ENCODE data around the gene P4HA1.

P4HA1 gene

DNA sequence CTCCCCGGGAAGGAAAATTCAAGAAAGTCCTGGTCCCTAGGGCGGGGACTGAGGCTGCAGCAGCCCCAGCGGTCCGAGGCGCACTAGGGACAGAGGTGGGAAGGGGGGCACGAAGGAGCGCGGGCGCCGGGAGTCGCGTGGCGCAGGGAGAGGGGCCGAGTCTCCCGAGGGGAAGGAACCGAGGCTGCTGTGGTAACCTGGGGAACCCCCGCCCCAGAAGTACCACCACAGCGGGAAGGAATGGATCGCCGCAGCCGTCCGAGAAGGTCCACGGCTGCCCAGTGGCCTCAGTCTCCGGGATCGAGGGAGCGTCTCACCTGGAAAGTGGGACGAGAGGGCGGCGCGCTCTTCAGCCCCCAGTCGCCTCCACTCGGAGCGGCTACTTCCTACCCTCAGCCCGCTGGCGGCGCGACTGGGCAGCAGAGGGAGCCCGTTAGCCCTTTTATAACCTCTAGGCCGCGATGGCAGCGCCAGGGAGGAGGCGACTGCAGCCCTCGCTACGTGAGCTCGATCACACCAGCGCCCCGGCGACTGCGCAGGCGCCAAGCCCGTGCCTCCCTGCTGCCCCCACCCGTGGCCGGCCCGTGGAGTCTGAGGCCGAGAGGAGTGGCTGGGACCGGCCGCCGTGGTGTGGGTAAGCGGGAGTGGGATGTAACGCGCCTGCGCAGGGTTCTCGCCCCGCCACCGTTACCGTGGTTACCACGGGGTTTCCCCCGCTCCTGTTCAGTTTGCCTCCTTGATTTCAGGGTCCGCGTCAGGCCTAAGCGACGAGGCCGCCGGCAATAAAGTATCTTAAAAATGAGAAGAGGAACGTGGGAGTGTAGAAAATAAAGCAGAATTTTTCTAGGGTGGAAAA is at the start of gene P4HA1:
Gene P4HA1, minus strand, starts transcription at position 418 of the 856 bp plus-strand sequence. CDS start 21,983 bp downstream, outside the sequence.
- no peak for TF ChIP-seq GATA3 (IDR thresholded peaks at IDR 0.05; ENCODE audit: low read depth, low read length)
- no peak for TF ChIP-seq GATA2 (IDR thresholded peaks at IDR 0.05; ENCODE audit: low read depth, low read length)

DNA sequence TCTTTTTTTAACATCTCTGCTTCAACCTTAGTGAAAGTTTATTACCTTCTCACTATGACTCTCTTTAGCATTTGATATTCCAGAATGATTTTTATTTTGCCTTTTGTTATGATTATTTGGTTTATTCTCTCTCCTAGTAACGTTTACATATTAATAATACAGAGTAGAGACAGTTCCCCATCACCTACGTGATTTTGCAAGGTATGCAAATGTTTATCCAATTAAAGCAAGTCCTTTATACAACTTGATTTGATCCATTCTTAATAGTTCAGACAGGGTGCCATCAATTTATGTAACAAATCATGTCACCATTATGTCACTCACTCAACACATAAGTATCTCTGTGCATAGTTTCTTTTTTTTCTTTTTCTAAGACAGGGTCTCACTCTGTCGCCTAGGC is 44.9 kb upstream of the P4HA1 start:
- TF ChIP-seq GATA3 (IDR thresholded peaks at IDR 0.05; ENCODE audit: low read depth, low read length) (no peak), GATA2 (IDR thresholded peaks at IDR 0.05; ENCODE audit: low read depth, low read length) (no peak)

- no peak for TF ChIP-seq GATA3 (IDR thresholded peaks at IDR 0.05; ENCODE audit: low read depth, low read length)
- no peak for TF ChIP-seq GATA2 (IDR thresholded peaks at IDR 0.05; ENCODE audit: low read depth, low read length)
Observed at GRCh38 chr10:73139251-73139650, 42.6 kb upstream of the P4HA1 start.

- TF ChIP-seq GATA2 (IDR thresholded peaks at IDR 0.05; ENCODE audit: low read depth, low read length): no peak
- no peak for TF ChIP-seq GATA3 (IDR thresholded peaks at IDR 0.05; ENCODE audit: low read depth, low read length)
Observed at GRCh38 chr10:73136627-73137026, 40.0 kb upstream of the P4HA1 start.

GRCh38 chr10:73134727-73135126 is 38.1 kb upstream of the P4HA1 start:
- TF ChIP-seq GATA2 (IDR thresholded peaks at IDR 0.05; ENCODE audit: low read depth, low read length): no peak
- TF ChIP-seq GATA3 (IDR thresholded peaks at IDR 0.05; ENCODE audit: low read depth, low read length): no peak

DNA sequence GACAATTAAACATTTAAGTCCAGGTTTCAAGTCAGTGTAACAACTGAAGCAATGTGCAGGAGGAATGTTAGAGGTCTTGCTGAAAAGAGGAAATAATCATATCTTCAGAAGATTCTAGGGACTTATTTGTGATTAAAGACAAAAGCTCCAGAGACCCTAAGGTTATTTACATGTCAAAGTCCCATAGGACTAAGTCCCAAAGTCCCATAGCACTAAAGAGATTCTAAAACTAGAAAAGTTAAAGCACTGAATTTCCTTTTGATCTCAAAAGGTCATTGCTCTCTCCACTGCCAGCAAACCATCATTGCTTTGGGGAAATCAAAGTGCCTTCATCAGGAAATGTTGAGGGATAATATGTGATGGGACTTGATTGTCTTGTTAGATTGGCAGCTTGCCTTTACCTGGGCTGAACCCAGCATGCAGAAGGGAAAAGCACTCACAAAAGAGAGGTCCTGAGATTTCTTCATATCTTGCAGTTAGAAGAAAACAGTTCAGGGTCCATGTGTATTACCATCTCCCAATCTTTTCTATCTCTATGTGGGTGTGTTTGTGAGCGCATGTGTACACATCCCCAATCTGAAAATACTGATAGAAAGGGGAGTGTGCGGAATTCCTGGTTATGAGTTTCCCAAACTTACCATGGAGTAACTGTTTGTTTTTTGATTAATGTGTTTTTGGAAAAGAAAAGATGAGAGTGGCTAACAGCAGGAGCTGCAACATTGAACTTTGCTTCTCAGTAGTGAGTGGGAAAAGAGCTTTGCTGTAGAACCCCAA is 35.4 kb upstream of the P4HA1 start:
- TF ChIP-seq GATA3 (IDR thresholded peaks at IDR 0.05; ENCODE audit: low read depth, low read length) (no peak), GATA2 (IDR thresholded peaks at IDR 0.05; ENCODE audit: low read depth, low read length) (no peak)

GRCh38 chr10:73131301-73131700 is 34.6 kb upstream of the P4HA1 start:
- TF ChIP-seq GATA2 (IDR thresholded peaks at IDR 0.05; ENCODE audit: low read depth, low read length) (no peak), GATA3 (IDR thresholded peaks at IDR 0.05; ENCODE audit: low read depth, low read length) (no peak)

GRCh38 chr10:73126343-73126742 is 29.7 kb upstream of the P4HA1 start:
- no peak for TF ChIP-seq GATA2 (IDR thresholded peaks at IDR 0.05; ENCODE audit: low read depth, low read length)
- no peak for TF ChIP-seq GATA3 (IDR thresholded peaks at IDR 0.05; ENCODE audit: low read depth, low read length)

- TF ChIP-seq GATA3 (IDR thresholded peaks at IDR 0.05; ENCODE audit: low read depth, low read length) (no peak), GATA2 (IDR thresholded peaks at IDR 0.05; ENCODE audit: low read depth, low read length) (no peak)
Observed at GRCh38 chr10:73119952-73120351, 23.3 kb upstream of the P4HA1 start.

GRCh38 chr10:73119457-73119856 is 22.8 kb upstream of the P4HA1 start:
- TF ChIP-seq GATA3 (IDR thresholded peaks at IDR 0.05; ENCODE audit: low read depth, low read length): no peak
- no peak for TF ChIP-seq GATA2 (IDR thresholded peaks at IDR 0.05; ENCODE audit: low read depth, low read length)

GRCh38 chr10:73117976-73118743 is 21.5 kb upstream of the P4HA1 start:
- TF ChIP-seq GATA2 (IDR thresholded peaks at IDR 0.05; ENCODE audit: low read depth, low read length) (no peak), GATA3 (IDR thresholded peaks at IDR 0.05; ENCODE audit: low read depth, low read length) (no peak)

GRCh38 chr10:73116017-73116416 is 19.4 kb upstream of the P4HA1 start:
- TF ChIP-seq GATA2 (IDR thresholded peaks at IDR 0.05; ENCODE audit: low read depth, low read length) (no peak), GATA3 (IDR thresholded peaks at IDR 0.05; ENCODE audit: low read depth, low read length) (no peak)

DNA sequence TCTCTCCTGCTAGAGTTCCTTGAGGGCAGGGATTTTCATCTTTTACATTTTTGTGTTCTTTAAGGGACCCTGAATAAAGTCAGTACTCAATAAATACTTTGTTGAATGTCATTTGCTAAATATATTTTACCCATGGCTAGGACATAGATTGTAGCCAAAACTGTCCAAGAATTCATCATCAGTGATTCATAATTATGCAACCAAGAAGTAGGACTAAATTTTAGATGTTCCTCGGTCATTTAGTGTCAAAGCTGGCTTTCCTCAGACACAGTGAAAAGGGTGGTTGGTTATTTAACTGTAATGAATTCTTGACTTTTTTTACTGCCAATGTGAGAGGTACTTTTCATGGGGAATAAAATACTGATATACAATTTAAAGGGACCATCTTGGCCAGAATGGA is 16.9 kb upstream of the P4HA1 start:
- TF ChIP-seq GATA2 (IDR thresholded peaks at IDR 0.05; ENCODE audit: low read depth, low read length): no peak
- TF ChIP-seq GATA3 (IDR thresholded peaks at IDR 0.05; ENCODE audit: low read depth, low read length): no peak

DNA sequence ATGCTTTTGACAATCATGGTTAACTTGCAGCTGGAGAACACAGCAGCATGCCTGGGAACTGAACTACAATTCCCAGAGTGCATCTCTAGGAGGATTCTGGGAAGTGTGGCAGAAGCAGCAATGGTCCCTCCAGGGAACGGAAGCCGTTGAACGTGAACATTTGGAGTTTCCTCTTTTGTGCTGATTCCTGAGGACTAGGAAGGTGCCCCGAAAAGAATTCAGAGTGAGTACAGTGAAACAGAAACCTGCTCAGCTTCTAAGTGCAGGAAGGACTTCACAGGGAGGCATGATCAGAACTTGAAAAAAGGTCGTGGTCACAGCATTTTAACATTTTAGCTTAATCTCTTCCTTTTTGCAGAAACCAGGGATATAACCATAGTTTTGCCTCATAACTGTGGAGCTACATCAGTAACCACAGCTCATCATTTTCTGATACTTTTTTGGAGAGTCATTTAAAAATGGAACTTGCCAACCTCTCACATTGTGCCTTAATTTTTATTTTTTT is 13.7 kb upstream of the P4HA1 start, which contains the start of gene NUDT13:
Gene NUDT13, plus strand, starts transcription at position 111 of the 505 bp plus-strand sequence. CDS start 3,911 bp downstream, outside the sequence.
- no peak for TF ChIP-seq GATA2 (IDR thresholded peaks at IDR 0.05; ENCODE audit: low read depth, low read length)
- TF ChIP-seq GATA3 (IDR thresholded peaks at IDR 0.05; ENCODE audit: low read depth, low read length): no peak
